Neural crest cell (in vitro differentiated cells): ENCODE measurements around the gene MDFI. TPM values are rescaled to one million over a fixed set of nuclear protein-coding genes. Genes with fewer than 3 reads are reported as not detected.
A peak's percentile ranks its signal among the peaks of the same experiment; 100 is the strongest.

ENCODE experiments used
- DNase-seq: peaks from one replicate; pipeline ENCODE4 v3.0.0; 2021; ENCODE audit warnings: low read depth, mixed read lengths, low spot score
- H3K27ac Mint-ChIP-seq: one replicate; pipeline ENCODE4 v1.8.0; 2021; ENCODE audit warnings: mild to moderate bottlenecking, mixed read lengths; ENCODE audit not compliant: unreplicated experiment
- H3K27me3 Mint-ChIP-seq: 2 replicates; pipeline ENCODE4 v1.8.0; 2021; ENCODE audit warnings: low read depth, mild to moderate bottlenecking, mixed read lengths
- H3K36me3 Mint-ChIP-seq: 2 replicates; pipeline ENCODE4 v1.8.0; 2021; ENCODE audit warnings: low read depth, mild to moderate bottlenecking, mixed read lengths
- H3K4me1 Mint-ChIP-seq: 2 replicates; pipeline ENCODE4 v1.8.0; 2021; ENCODE audit warnings: mixed read lengths
- H3K4me3 Mint-ChIP-seq: one replicate; pipeline ENCODE4 v1.8.0; 2021; ENCODE audit warnings: mild to moderate bottlenecking, mixed read lengths
- H3K9me3 Mint-ChIP-seq: 2 replicates; pipeline ENCODE4 v1.8.0; 2021; ENCODE audit warnings: mixed read lengths
- CTCF ChIP-seq: fragments of 200-600 bp; sonication (generic); conservative IDR thresholded peaks from 2 replicates; pipeline ENCODE4 v1.5.0; 2021; ENCODE audit warnings: antibody characterized with exemption, mild to moderate bottlenecking
- total RNA-seq: library from RNA; stranded (reverse); gene quantifications from 2 replicates; pipeline ENCODE4 v1.2.1, GENCODE V29; 2021

Gene MDFI
- total RNA-seq, 1 donor from 2014 or later = 65.8 TPM

GRCh38 chr6:41622206-41622988 is 15.9 kb upstream of the MDFI start:
- Mint-ChIP-seq H3K4me3 (no peak overlapping the region), H3K4me1 (peaks cover 33% of the 10 kb centered on the region), H3K9me3 (no peaks in the 10 kb centered on the region), H3K36me3 (no peaks in the 10 kb centered on the region), H3K27ac (peak overlapping the region; percentile 71), H3K27me3 (no peaks in the 10 kb centered on the region)
- TF ChIP-seq CTCF = no peak
- no peak for DNase-seq

GRCh38 chr6:41623330-41623729 is 14.9 kb upstream of the MDFI start:
- Mint-ChIP-seq H3K9me3 (no peaks in the 10 kb centered on the region), H3K4me3 (no peak overlapping the region), H3K4me1 (peaks cover 33% of the 10 kb centered on the region), H3K27me3 (no peaks in the 10 kb centered on the region), H3K36me3 (no peaks in the 10 kb centered on the region), H3K27ac (peak overlapping the region; percentile 15)
- no peak for TF ChIP-seq CTCF
- no peak for DNase-seq

GRCh38 chr6:41624621-41625380 is 13.5 kb upstream of the MDFI start:
- Mint-ChIP-seq H3K4me3 (no peak overlapping the region), H3K9me3 (no peaks in the 10 kb centered on the region), H3K36me3 (no peaks in the 10 kb centered on the region), H3K27ac (no peak overlapping the region), H3K4me1 (peaks cover 28% of the 10 kb centered on the region), H3K27me3 (no peaks in the 10 kb centered on the region)
- no peak for TF ChIP-seq CTCF
- DNase-seq = no peak

- no peaks in the 10 kb centered on the region for H3K9me3 Mint-ChIP-seq
- TF ChIP-seq CTCF = no peak
- H3K36me3 Mint-ChIP-seq = no peaks in the 10 kb centered on the region
- H3K27me3 Mint-ChIP-seq = no peaks in the 10 kb centered on the region
- no peak overlapping the region for H3K4me3 Mint-ChIP-seq
- no peak for DNase-seq
- H3K27ac Mint-ChIP-seq = no peak overlapping the region
- peaks cover 28% of the 10 kb centered on the region for H3K4me1 Mint-ChIP-seq
Measured at GRCh38 chr6:41625442-41625841, 12.8 kb upstream of the MDFI start.

- H3K9me3 Mint-ChIP-seq = no peaks in the 10 kb centered on the region
- no peak overlapping the region for H3K27ac Mint-ChIP-seq
Measured at GRCh38 chr6:41626022-41626421, 12.2 kb upstream of the MDFI start.

More at GRCh38 chr6:41626022-41626421, 12.2 kb upstream of the MDFI start:
- H3K4me3 Mint-ChIP-seq = no peak overlapping the region
- TF ChIP-seq CTCF = no peak
- H3K36me3 Mint-ChIP-seq = no peaks in the 10 kb centered on the region
- peaks cover 28% of the 10 kb centered on the region for H3K4me1 Mint-ChIP-seq
- H3K27me3 Mint-ChIP-seq = no peaks in the 10 kb centered on the region
- no peak for DNase-seq
